SK-N-SH treated with all-trans-retinoic acid at 6 μM for 48 hours (cell line): Measurements from ENCODE around the gene CLEC3B.

Source experiments
- ATAC-seq: fragments of 200-7000 bp; cut with Tn5 transposase; 3 replicates; pipeline ENCODE4 v1.9.1; 2020; ENCODE audit warnings: mild to moderate bottlenecking, moderate library complexity
- ARNTL ChIP-seq: fragments of 450-650 bp; formaldehyde crosslinking; IDR thresholded peaks from 2 replicates; pipeline ENCODE4 v1.5.0; 2020; ENCODE audit warnings: low read depth, mild to moderate bottlenecking, moderate library complexity, borderline replicate concordance
- BACH2 ChIP-seq: fragments of 250-450 bp; sonication (Bioruptor Pico); IDR thresholded peaks from 2 replicates; pipeline ENCODE4 v1.9.0; 2021; ENCODE audit warnings: mild to moderate bottlenecking, borderline replicate concordance
- CREB5 ChIP-seq: fragments of 250-450 bp; sonication (Bioruptor Pico); IDR thresholded peaks from 2 replicates; pipeline ENCODE4 v1.5.1; 2020; ENCODE audit warnings: low read depth, mild to moderate bottlenecking, moderate library complexity
- CSDC2 ChIP-seq: fragments of 250-450 bp; sonication (Bioruptor Pico); IDR thresholded peaks from 2 replicates; pipeline ENCODE4 v1.5.0; 2020; ENCODE audit warnings: mild to moderate bottlenecking, moderate library complexity
- ESRRG ChIP-seq: fragments of 250-450 bp; sonication (Bioruptor Pico); IDR thresholded peaks from 2 replicates; pipeline ENCODE4 v1.6.1; 2021; ENCODE audit warnings: mild to moderate bottlenecking
- GLIS3 ChIP-seq: fragments of 250-450 bp; sonication (Bioruptor Pico); IDR thresholded peaks from 2 replicates; pipeline ENCODE4 v1.5.0; 2020; ENCODE audit warnings: mild to moderate bottlenecking, moderate library complexity
- ISL1 ChIP-seq: fragments of 250-450 bp; sonication (Bioruptor Pico); IDR thresholded peaks from 2 replicates; pipeline ENCODE4 v2.1.2; 2022; ENCODE audit warnings: mild to moderate bottlenecking, moderate library complexity
- OSR1 ChIP-seq: fragments of 250-450 bp; sonication (Bioruptor Pico); IDR thresholded peaks from 2 replicates; pipeline ENCODE4 v1.8.0; 2022; ENCODE audit warnings: moderate library complexity, mild to moderate bottlenecking, inconsistent platforms
- PATZ1 ChIP-seq: fragments of 250-450 bp; sonication (Bioruptor Pico); IDR thresholded peaks from 2 replicates; pipeline ENCODE4 v1.8.0; 2020; ENCODE audit warnings: mild to moderate bottlenecking, moderate library complexity, borderline replicate concordance
- POU6F1 ChIP-seq: fragments of 250-450 bp; sonication (Bioruptor Pico); IDR thresholded peaks from 2 replicates; pipeline ENCODE4 v1.8.0; 2021; ENCODE audit warnings: low read depth, mild to moderate bottlenecking, moderate library complexity, borderline replicate concordance
- PPARA ChIP-seq: fragments of 250-450 bp; sonication (Bioruptor Pico); IDR thresholded peaks from 2 replicates; pipeline ENCODE4 v1.5.0; 2020; ENCODE audit warnings: mild to moderate bottlenecking, borderline replicate concordance
- RARB ChIP-seq: fragments of 250-450 bp; sonication (Bioruptor Pico); IDR thresholded peaks from 2 replicates; pipeline ENCODE4 v1.8.0; 2021; ENCODE audit warnings: mild to moderate bottlenecking, moderate library complexity
- SNAI2 ChIP-seq: fragments of 250-450 bp; sonication (Bioruptor Pico); IDR thresholded peaks from 2 replicates; pipeline ENCODE4 v1.5.0; 2020; ENCODE audit warnings: mild to moderate bottlenecking, moderate library complexity
- TOX ChIP-seq: fragments of 250-450 bp; sonication (Bioruptor Pico); IDR thresholded peaks from 2 replicates; pipeline ENCODE4 v1.8.0; 2021; ENCODE audit warnings: mild to moderate bottlenecking, moderate library complexity, borderline replicate concordance
- ZC3H10 ChIP-seq: fragments of 250-450 bp; sonication (Bioruptor Pico); IDR thresholded peaks from 2 replicates; pipeline ENCODE4 v1.5.1; 2021; ENCODE audit warnings: mild to moderate bottlenecking, moderate library complexity
- ZFP3 ChIP-seq: fragments of 250-450 bp; sonication (Bioruptor Pico); IDR thresholded peaks from 2 replicates; pipeline ENCODE4 v1.5.0; 2020; ENCODE audit warnings: mild to moderate bottlenecking, moderate library complexity
- ZFP30 ChIP-seq: fragments of 450-650 bp; formaldehyde crosslinking; IDR thresholded peaks from 2 replicates; pipeline ENCODE4 v1.5.0; 2022; ENCODE audit warnings: mild to moderate bottlenecking, moderate library complexity
- ZNF565 ChIP-seq: fragments of 450-650 bp; formaldehyde crosslinking; conservative IDR thresholded peaks from 2 replicates; pipeline ENCODE4 v1.5.0; 2020; ENCODE audit warnings: low read depth, mild to moderate bottlenecking, moderate library complexity
- ZNF70 ChIP-seq: fragments of 450-650 bp; formaldehyde crosslinking; IDR thresholded peaks from 2 replicates; pipeline ENCODE4 v1.5.0; 2020; ENCODE audit warnings: mild to moderate bottlenecking, moderate library complexity
- ZNF8 ChIP-seq: fragments of 450-650 bp; formaldehyde crosslinking; IDR thresholded peaks from 2 replicates; pipeline ENCODE4 v1.5.0; 2020; ENCODE audit warnings: mild to moderate bottlenecking, moderate library complexity
- TF ChIP-seq, protein P1 (sequence below): fragments of 250-450 bp; sonication (Bioruptor Pico); IDR thresholded peaks from 2 replicates; pipeline ENCODE4 v1.5.0; 2020; ENCODE audit warnings: mild to moderate bottlenecking, moderate library complexity

CLEC3B gene

DNA sequence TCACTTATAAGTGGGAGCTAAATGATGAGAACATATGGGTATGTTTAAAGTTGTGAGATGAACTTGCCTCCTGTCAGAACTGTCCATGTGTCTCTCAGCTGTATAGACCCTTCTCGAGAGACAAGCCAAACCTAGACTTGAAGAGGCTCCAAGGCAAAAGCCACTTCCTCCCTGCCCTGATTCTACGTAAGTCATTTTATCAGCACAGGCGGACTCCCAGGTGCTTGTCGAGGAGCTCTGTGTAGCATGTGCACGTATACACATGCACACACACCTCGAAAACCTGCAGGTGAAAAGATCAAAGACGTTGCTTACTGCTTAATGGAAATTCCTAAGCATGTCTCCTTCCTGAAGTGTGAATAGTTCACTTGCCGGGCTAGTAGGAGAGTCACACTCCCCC, 5.6 kb upstream of the CLEC3B start:
- TF ChIP-seq ZC3H10 (CRISPR knock-in tag) (no peak), ZFP30 (no peak), TOX (no peak), ESRRG (no peak), POU6F1 (no peak), ZNF565 (no peak), GLIS3 (no peak), ZNF8 (CRISPR knock-in tag) (no peak), SNAI2 (CRISPR knock-in tag) (no peak), BACH2 (CRISPR knock-in tag) (no peak), PATZ1 (CRISPR knock-in tag) (no peak), ARNTL (CRISPR knock-in tag) (no peak), ISL1 (no peak), ZFP3 (CRISPR knock-in tag) (no peak), RARB (CRISPR knock-in tag) (no peak), CSDC2 (no peak), OSR1 (CRISPR knock-in tag) (no peak), PPARA (CRISPR knock-in tag) (no peak)
- TF ChIP-seq, protein P1, sequence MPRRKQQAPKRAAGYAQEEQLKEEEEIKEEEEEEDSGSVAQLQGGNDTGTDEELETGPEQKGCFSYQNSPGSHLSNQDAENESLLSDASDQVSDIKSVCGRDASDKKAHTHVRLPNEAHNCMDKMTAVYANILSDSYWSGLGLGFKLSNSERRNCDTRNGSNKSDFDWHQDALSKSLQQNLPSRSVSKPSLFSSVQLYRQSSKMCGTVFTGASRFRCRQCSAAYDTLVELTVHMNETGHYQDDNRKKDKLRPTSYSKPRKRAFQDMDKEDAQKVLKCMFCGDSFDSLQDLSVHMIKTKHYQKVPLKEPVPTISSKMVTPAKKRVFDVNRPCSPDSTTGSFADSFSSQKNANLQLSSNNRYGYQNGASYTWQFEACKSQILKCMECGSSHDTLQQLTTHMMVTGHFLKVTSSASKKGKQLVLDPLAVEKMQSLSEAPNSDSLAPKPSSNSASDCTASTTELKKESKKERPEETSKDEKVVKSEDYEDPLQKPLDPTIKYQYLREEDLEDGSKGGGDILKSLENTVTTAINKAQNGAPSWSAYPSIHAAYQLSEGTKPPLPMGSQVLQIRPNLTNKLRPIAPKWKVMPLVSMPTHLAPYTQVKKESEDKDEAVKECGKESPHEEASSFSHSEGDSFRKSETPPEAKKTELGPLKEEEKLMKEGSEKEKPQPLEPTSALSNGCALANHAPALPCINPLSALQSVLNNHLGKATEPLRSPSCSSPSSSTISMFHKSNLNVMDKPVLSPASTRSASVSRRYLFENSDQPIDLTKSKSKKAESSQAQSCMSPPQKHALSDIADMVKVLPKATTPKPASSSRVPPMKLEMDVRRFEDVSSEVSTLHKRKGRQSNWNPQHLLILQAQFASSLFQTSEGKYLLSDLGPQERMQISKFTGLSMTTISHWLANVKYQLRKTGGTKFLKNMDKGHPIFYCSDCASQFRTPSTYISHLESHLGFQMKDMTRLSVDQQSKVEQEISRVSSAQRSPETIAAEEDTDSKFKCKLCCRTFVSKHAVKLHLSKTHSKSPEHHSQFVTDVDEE (CRISPR knock-in tag): no peak
- no peak for ATAC-seq

- no peak for ATAC-seq
- TF ChIP-seq CREB5 (no peak), PATZ1 (CRISPR knock-in tag) (no peak), ARNTL (CRISPR knock-in tag) (no peak), SNAI2 (CRISPR knock-in tag) (no peak), CSDC2 (no peak), ZNF8 (CRISPR knock-in tag) (no peak)
Observed at GRCh38 chr3:45021524-45022297, 4.4 kb upstream of the CLEC3B start.

- TF ChIP-seq ZNF565 (no peak), POU6F1 (no peak), TOX (no peak), ZNF70 (CRISPR knock-in tag) (no peak), ARNTL (CRISPR knock-in tag) (no peak), RARB (CRISPR knock-in tag) (no peak), SNAI2 (CRISPR knock-in tag) (no peak), BACH2 (CRISPR knock-in tag) (no peak), ZFP30 (no peak), ESRRG (no peak), CREB5 (no peak), ISL1 (no peak)
- TF ChIP-seq, protein P1 (CRISPR knock-in tag): no peak
- TF ChIP-seq, all 23 proteins: peak for 0
- ATAC-seq: no peak
Observed at GRCh38 chr3:45023675-45024074, 2.4 kb upstream of the CLEC3B start.
